Measurements from ENCODE around the gene RBM38. TPM values are rescaled to one million over a fixed set of nuclear protein-coding genes. Genes with fewer than 3 reads are reported as not detected.
"Not testable (repeated sequence)": the region's sequence is repeated elsewhere in the genome, so short reads cannot be mapped to it uniquely, and the experiment has no call there.

RBM38 gene
- total and polyA plus RNA-seq, 3 donors from 2014 or later, result 69.6 to 114 (median 108) TPM

DNA sequence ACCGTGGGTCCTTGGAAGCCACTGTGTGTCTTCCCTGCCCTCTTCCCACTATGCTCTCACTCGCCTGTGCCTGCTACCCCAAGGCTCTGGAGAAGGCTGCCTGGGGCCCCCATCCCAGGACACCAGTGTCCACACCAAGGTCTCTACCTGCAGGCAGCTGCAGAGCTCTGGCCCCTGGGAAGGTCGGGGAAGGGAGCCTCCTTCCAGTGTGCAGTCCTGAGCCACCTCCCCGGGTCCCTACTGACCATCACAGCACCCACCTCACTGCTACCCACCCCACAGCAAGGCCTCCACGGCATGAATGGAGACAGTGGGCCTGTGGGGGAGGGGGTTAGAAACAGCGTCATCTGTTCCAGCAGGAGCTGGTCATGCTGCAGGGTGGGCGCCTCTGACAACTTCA lies 35.6 kb downstream of the RBM38 start:
- H3K9me3 ChIP-seq, result no peaks in the 10 kb centered on the region
- no peak for DNase-seq
- no peaks in the 10 kb centered on the region for H3K36me3 ChIP-seq (ENCODE audit: low read depth, missing control alignments)
- H3K4me3 ChIP-seq, result no peak overlapping the region
- no peaks in the 10 kb centered on the region for H3K27me3 ChIP-seq
- 77 to 78% methylated on average over 7 of the region's 7 CpGs for WGBS, 2 donors
- intact Hi-C loops (cut with DNase I; ENCODE audit: low total_unique reads), result no loop called here
- H3K27ac ChIP-seq, result no peak overlapping the region
- no peak for TF ChIP-seq POLR2A (IDR thresholded peaks at IDR 0.05)
- TF ChIP-seq, protein P1, sequence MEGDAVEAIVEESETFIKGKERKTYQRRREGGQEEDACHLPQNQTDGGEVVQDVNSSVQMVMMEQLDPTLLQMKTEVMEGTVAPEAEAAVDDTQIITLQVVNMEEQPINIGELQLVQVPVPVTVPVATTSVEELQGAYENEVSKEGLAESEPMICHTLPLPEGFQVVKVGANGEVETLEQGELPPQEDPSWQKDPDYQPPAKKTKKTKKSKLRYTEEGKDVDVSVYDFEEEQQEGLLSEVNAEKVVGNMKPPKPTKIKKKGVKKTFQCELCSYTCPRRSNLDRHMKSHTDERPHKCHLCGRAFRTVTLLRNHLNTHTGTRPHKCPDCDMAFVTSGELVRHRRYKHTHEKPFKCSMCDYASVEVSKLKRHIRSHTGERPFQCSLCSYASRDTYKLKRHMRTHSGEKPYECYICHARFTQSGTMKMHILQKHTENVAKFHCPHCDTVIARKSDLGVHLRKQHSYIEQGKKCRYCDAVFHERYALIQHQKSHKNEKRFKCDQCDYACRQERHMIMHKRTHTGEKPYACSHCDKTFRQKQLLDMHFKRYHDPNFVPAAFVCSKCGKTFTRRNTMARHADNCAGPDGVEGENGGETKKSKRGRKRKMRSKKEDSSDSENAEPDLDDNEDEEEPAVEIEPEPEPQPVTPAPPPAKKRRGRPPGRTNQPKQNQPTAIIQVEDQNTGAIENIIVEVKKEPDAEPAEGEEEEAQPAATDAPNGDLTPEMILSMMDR (IDR thresholded peaks at IDR 0.05), result no peak
- peaks cover 13% of the 10 kb centered on the region for H3K4me1 ChIP-seq

DNA sequence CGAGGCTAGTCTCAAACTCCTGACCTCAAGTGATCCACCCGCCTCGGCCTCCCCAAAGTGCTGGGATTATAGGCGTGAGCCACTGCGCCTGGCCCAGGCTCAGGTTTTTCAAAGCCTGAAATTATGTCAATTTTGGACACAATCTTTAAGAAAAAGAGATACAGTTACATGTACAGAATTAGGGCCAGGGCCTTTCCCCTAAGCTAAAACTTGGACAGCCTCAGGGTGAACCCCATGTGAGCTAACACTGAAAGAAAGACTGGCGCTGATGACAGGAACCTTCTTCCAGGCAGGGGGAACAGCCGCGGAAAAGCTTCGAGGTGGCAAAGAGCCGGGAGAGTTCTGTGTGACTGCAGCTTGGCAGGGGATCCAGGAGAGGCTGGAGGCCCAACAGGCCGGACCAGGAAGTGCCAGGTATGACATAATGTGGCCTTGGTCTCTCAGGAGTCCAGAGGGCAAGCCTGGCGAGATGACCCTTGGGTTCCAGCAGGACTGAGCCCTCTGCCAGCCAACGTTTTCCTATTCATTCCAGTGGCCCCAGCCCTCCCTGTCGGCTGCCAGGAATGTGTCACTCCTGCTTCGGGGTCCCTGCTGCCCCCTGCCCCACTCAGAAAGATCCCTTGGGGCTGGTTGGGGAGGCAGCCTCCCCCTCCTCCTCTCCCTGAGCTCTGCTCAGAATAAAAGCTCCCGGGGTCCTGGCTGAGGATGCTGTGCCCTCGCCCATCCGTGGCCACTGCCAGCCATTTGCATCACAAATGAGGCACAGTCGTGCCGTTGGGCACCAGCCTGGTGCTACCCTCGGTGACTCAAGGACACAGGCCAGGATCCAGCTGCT lies 37.3 kb downstream of the RBM38 start:
- no peak for DNase-seq
- WGBS, 2 donors, result 66 to 77% methylated on average over 15 to 21 of the region's 21 CpGs
- TF ChIP-seq POLR2A (IDR thresholded peaks at IDR 0.05), result no peak
- TF ChIP-seq, protein P1 (IDR thresholded peaks at IDR 0.05), result no peak
- intact Hi-C loops (cut with DNase I; ENCODE audit: low total_unique reads), result no loop called here
- Histone ChIP-seq H3K27ac (no peak overlapping the region), H3K27me3 (no peaks in the 10 kb centered on the region), H3K36me3 (ENCODE audit: low read depth, missing control alignments) (no peaks in the 10 kb centered on the region), H3K4me3 (no peak overlapping the region), H3K4me1 (peaks cover 13% of the 10 kb centered on the region), H3K9me3 (no peaks in the 10 kb centered on the region)

DNA sequence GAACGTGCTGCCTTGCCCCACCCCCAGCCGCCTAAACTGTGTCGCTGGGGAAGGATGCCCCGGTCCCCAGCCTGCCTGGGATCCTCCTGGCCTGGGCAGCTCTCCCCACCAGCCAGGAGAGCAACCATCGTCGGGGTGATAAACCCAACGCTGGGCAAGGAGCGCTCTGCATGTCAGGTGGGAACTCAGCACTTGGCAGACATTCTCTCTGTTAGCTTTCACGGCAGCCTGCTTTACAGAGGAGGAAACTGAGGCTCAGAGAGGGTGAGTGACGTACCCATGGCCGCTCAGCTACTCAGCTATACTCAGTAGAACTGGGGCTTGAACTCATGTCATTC lies 37.9 kb downstream of the RBM38 start:
- no peaks in the 10 kb centered on the region for H3K27me3 ChIP-seq
- no peaks in the 10 kb centered on the region for H3K9me3 ChIP-seq
- no peak overlapping the region for H3K4me3 ChIP-seq
- no peak for DNase-seq
- no peak overlapping the region for H3K27ac ChIP-seq
- WGBS, 2 donors, result 70 to 89% methylated on average over 3 to 11 of the region's 11 CpGs
- TF ChIP-seq, protein P1 (IDR thresholded peaks at IDR 0.05), result no peak
- no peak for TF ChIP-seq POLR2A (IDR thresholded peaks at IDR 0.05)
- peaks cover 13% of the 10 kb centered on the region for H3K4me1 ChIP-seq
- no peaks in the 10 kb centered on the region for H3K36me3 ChIP-seq (ENCODE audit: low read depth, missing control alignments)
- intact Hi-C loops (cut with DNase I; ENCODE audit: low total_unique reads), result no loop called here

DNA sequence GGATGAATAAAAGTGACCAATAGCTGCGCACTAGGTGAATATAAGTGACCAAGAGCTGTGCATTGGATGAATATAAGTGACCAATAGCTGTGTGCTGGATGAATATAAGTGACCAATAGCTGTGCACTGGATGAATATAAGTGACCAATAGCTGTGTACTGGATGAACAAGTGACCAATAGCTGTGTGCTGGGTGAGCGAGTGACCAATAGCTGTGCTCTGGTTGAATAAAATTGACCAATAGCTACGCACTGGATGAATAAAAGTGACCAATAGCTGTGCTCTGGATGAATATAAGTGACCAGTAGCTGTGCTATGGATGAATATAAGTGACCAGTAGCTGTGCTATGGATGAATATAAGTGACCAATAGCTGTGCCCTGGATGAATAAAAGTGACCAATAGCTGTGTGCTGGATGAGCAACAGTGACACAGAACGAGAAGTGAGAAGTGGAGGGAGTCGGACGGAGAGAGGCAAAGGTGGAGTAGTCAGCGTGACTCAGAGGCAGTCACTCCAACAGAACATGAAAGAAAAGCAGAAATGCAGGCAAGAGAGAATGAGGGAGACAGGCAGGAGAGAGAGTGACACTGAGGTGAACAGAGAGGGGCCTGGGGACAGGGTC lies 38.5 kb downstream of the RBM38 start:
- Histone ChIP-seq H3K27me3 (no peaks in the 10 kb centered on the region), H3K4me3 (no peak overlapping the region), H3K36me3 (ENCODE audit: low read depth, missing control alignments) (no peaks in the 10 kb centered on the region), H3K9me3 (no peaks in the 10 kb centered on the region), H3K4me1 (peaks cover 16% of the 10 kb centered on the region), H3K27ac (no peak overlapping the region)
- TF ChIP-seq, protein P1 (IDR thresholded peaks at IDR 0.05), result no peak
- no peak for TF ChIP-seq POLR2A (IDR thresholded peaks at IDR 0.05)
- no peak for DNase-seq
- intact Hi-C loops (cut with DNase I; ENCODE audit: low total_unique reads), result no loop called here
- WGBS, 2 donors, result 83 to 86% methylated on average over 7 of the region's 7 CpGs

DNA sequence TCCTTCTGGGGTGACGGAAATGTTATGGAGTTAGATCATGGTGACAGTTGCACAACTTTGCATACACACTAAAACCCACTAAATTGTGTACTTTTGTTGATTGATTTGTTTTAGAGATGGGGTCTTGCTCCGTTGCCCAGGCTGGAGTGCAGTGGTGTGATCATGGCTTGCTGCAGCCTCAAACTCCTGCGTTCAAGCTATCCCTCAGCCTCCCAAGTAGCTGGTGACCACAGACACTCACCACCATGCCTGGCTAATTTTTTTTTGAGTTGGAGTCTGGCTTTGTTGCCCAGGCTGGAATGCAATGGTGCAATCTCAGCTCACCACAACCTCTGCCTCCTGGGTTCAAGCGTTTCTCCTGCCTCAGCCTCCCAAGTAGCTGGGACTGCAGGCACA lies 39.0 kb downstream of the RBM38 start:
- intact Hi-C loops (cut with DNase I; ENCODE audit: low total_unique reads); DNase-seq; H3K4me3 ChIP-seq; H3K9me3 ChIP-seq; H3K27me3 ChIP-seq; H3K36me3 ChIP-seq (ENCODE audit: low read depth, missing control alignments); H3K27ac ChIP-seq: not testable (repeated sequence)
- peaks cover 19% of the 10 kb centered on the region for H3K4me1 ChIP-seq
- 94 to 98% methylated on average over 4 of the region's 4 CpGs for WGBS, 2 donors

Data from testis (tissue), 3 donors.